ENCODE data around the gene GRK2.

DNA sequence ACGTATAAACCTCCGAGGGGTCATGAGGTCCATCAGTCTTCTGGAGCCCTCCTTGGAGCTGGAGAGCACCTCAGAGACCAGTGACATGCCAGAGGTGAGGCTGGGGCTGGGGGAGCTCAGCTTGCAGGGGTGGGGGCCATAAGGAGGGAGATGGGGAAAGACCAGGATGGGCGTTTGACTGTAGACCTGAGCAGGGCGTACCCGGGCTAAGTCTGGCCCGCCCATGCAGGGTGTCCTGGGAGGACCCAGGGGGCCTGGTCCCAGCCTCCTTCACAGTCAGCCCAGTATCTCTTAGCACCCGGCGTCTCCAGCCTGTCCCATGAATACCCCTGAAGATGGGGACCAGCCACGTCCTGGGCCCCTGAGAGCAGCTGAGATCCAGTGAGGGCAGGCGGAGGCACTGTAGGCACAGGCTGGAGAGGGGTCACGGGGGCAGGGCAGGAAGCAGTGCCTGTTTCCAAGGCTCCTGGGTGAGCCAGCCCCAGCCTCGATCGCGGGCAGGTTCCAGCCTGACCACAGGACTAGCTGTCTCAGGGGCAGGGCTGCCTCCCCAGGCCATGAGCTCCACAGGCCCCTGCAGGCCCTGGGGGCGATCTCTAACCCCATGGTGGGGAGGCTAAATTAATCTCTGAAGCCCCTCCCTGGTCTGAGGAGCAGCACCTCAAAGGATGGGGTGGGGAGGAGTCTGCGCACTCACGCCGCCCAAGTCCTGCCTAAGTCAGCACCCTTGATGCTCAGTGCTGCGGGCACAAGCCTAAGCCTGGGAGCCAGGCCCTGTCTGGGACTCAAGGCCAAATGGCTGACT lies 44.2 kb downstream of the GRK2 start:
- no peak for TF ChIP-seq POLR2A (IDR thresholded peaks at IDR 0.05; ENCODE audit: low read depth, low read length)
- no peak for TF ChIP-seq POLR2AphosphoS5 (IDR thresholded peaks at IDR 0.05; ENCODE audit: low read depth, low read length)
- TF ChIP-seq SPI1 (IDR thresholded peaks at IDR 0.05; ENCODE audit: low read depth, low read length): no peak
